ENCODE results near the gene ADAMTSL1.

ADAMTSL1 gene

GRCh38 chr9:18864516-18864915, 390.6 kb downstream of the ADAMTSL1 start:
- no peak overlapping the region for H3K9ac ChIP-seq (ENCODE audit: low read depth, low read length, poor library complexity, severe bottlenecking)
- no peaks in the 10 kb centered on the region for H3K36me3 ChIP-seq (ENCODE audit: insufficient read depth, low read length)
- no peaks in the 10 kb centered on the region for H3K27me3 ChIP-seq (ENCODE audit: insufficient read depth, low read length, poor library complexity, severe bottlenecking)
- H3K79me2 ChIP-seq (ENCODE audit: insufficient read depth, low read length): no peaks in the 10 kb centered on the region
- no peak overlapping the region for H2AFZ ChIP-seq (ENCODE audit: low read length)
- H3K9me2 ChIP-seq (replicated peaks; ENCODE audit: low read depth, low read length): no peaks in the 10 kb centered on the region
- no peaks in the 10 kb centered on the region for H3K4me1 ChIP-seq (ENCODE audit: insufficient read depth, low read length, poor library complexity, severe bottlenecking)
- H3K9me3 ChIP-seq (ENCODE audit: insufficient read depth, low read depth, low read length): no peaks in the 10 kb centered on the region
- no peak for TF ChIP-seq CTCF (conservative IDR thresholded peaks at IDR 0.05; ENCODE audit: low read length)
- TF ChIP-seq EZH2phosphoT487 (IDR thresholded peaks at IDR 0.05; ENCODE audit: borderline replicate concordance): no peak
- no peaks in the 10 kb centered on the region for H3F3A ChIP-seq (ENCODE audit: low read depth)
- no peak overlapping the region for H3K4me3 ChIP-seq (ENCODE audit: low read length, poor library complexity, severe bottlenecking)
- no peak overlapping the region for H3K4me2 ChIP-seq (ENCODE audit: low read depth, low read length, poor library complexity, severe bottlenecking)
- no peaks in the 10 kb centered on the region for H4K20me1 ChIP-seq (ENCODE audit: insufficient read depth, low read length, poor library complexity, severe bottlenecking)

GRCh38 chr9:18865542-18865941, 391.6 kb downstream of the ADAMTSL1 start:
- H3K9ac ChIP-seq (ENCODE audit: low read depth, low read length, poor library complexity, severe bottlenecking): no peak overlapping the region
- no peaks in the 10 kb centered on the region for H3K9me3 ChIP-seq (ENCODE audit: insufficient read depth, low read depth, low read length)
- H3K9me2 ChIP-seq (replicated peaks; ENCODE audit: low read depth, low read length): no peaks in the 10 kb centered on the region
- no peaks in the 10 kb centered on the region for H3K27me3 ChIP-seq (ENCODE audit: insufficient read depth, low read length, poor library complexity, severe bottlenecking)
- TF ChIP-seq EZH2phosphoT487 (IDR thresholded peaks at IDR 0.05; ENCODE audit: borderline replicate concordance) (no peak), CTCF (conservative IDR thresholded peaks at IDR 0.05; ENCODE audit: low read length) (no peak)
- no peak overlapping the region for H3K4me3 ChIP-seq (ENCODE audit: low read length, poor library complexity, severe bottlenecking)
- no peaks in the 10 kb centered on the region for H3F3A ChIP-seq (ENCODE audit: low read depth)
- no peaks in the 10 kb centered on the region for H3K79me2 ChIP-seq (ENCODE audit: insufficient read depth, low read length)
- no peak overlapping the region for H2AFZ ChIP-seq (ENCODE audit: low read length)
- no peak overlapping the region for H3K4me2 ChIP-seq (ENCODE audit: low read depth, low read length, poor library complexity, severe bottlenecking)
- H3K4me1 ChIP-seq (ENCODE audit: insufficient read depth, low read length, poor library complexity, severe bottlenecking): no peaks in the 10 kb centered on the region
- H3K36me3 ChIP-seq (ENCODE audit: insufficient read depth, low read length): no peaks in the 10 kb centered on the region
- no peaks in the 10 kb centered on the region for H4K20me1 ChIP-seq (ENCODE audit: insufficient read depth, low read length, poor library complexity, severe bottlenecking)

GRCh38 chr9:18866121-18866831, 392.3 kb downstream of the ADAMTSL1 start:
- Histone ChIP-seq H3F3A (ENCODE audit: low read depth) (no peaks in the 10 kb centered on the region), H3K4me3 (ENCODE audit: low read length, poor library complexity, severe bottlenecking) (no peak overlapping the region), H3K9me2 (replicated peaks; ENCODE audit: low read depth, low read length) (no peaks in the 10 kb centered on the region), H3K4me1 (ENCODE audit: insufficient read depth, low read length, poor library complexity, severe bottlenecking) (no peaks in the 10 kb centered on the region), H3K27me3 (ENCODE audit: insufficient read depth, low read length, poor library complexity, severe bottlenecking) (no peaks in the 10 kb centered on the region), H3K4me2 (ENCODE audit: low read depth, low read length, poor library complexity, severe bottlenecking) (no peak overlapping the region), H3K79me2 (ENCODE audit: insufficient read depth, low read length) (no peaks in the 10 kb centered on the region), H3K9ac (ENCODE audit: low read depth, low read length, poor library complexity, severe bottlenecking) (no peak overlapping the region), H3K36me3 (ENCODE audit: insufficient read depth, low read length) (no peaks in the 10 kb centered on the region), H2AFZ (ENCODE audit: low read length) (no peak overlapping the region), H3K9me3 (ENCODE audit: insufficient read depth, low read depth, low read length) (no peaks in the 10 kb centered on the region), H4K20me1 (ENCODE audit: insufficient read depth, low read length, poor library complexity, severe bottlenecking) (no peaks in the 10 kb centered on the region)
- TF ChIP-seq CTCF (conservative IDR thresholded peaks at IDR 0.05; ENCODE audit: low read length) (no peak), EZH2phosphoT487 (IDR thresholded peaks at IDR 0.05; ENCODE audit: borderline replicate concordance) (no peak)
